GM18951 (cell line): Measurements from ENCODE around the gene ERC2.

Experiments
- POLR2A ChIP-seq: IDR thresholded peaks from 4 replicates; pipeline ENCODE4 v1.6.1; 2011; ENCODE audit warnings: mild to moderate bottlenecking; ENCODE audit not compliant: insufficient read length, insufficient read depth; ENCODE audit errors: extremely low read depth
- in situ Hi-C: fragments of 300-500 bp; cut with MboI; formaldehyde crosslinking; loops from one replicate; pipeline ENCODE4 v1.12.0; 2022; ENCODE audit warnings: low sequenced_read_pairs, mixed read lengths, inconsistent platforms; ENCODE audit not compliant: unreplicated experiment

The ERC2 gene

DNA sequence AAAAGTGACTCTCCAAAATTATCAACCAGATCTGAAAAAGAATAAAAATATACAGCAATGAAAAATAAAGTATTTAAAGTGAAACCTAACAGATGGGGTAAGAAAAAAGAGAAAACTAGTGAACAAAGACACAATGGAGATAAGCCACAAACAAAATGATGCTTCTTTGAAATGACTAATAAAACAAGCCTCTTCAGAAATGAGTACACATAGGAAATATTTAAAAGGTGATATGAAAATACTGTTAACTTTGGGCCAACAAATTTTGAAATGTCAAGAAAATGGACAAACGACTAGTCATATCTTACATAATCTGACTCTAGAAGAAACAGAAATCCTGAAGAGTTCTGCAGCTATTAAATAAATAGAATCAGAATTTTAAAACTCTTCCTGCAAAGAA is 164.2 kb downstream of the ERC2 start:
- in situ Hi-C loops: no loop called here
- TF ChIP-seq POLR2A: no peak

DNA sequence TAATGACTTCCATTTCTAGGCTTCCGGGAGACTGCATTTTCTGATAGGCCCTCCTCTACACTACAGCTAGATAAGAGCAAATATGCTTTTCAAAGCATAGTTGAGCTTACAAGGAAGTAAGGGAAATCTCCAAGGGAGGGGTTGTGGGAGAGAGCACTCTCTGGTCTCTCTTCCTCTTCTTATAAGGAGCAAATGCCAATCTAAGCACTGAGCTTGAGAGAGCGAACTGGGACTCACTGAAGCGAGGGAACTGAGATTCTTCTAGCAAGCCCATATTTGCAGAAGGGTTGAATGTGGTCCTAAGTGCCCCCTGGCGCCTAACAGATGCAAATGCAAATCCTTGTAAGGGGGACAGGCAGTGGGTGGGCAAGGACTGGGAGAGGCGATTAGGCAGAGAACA is 164.8 kb downstream of the ERC2 start:
- in situ Hi-C loops: no loop called here
- TF ChIP-seq POLR2A: no peak

DNA sequence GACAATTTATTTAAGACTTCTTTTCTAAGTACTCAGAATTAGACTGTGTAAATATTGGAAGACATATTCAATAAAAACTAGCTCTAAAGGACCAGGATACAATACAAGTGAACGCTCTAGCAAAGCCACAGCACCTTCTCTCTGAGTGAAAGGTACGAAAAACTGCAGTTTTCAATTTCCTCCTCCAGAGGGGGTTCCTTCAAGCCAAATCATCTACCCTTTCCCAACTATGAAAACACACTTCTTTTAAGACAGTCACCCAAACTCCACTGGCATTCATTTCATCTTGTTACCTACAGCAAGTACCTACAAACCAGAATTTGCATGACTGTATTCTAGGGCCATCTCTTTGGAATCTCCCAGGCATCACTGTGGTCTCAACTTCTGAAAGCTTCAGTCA is 165.8 kb downstream of the ERC2 start:
- in situ Hi-C loops: no loop called here
- no peak for TF ChIP-seq POLR2A

DNA sequence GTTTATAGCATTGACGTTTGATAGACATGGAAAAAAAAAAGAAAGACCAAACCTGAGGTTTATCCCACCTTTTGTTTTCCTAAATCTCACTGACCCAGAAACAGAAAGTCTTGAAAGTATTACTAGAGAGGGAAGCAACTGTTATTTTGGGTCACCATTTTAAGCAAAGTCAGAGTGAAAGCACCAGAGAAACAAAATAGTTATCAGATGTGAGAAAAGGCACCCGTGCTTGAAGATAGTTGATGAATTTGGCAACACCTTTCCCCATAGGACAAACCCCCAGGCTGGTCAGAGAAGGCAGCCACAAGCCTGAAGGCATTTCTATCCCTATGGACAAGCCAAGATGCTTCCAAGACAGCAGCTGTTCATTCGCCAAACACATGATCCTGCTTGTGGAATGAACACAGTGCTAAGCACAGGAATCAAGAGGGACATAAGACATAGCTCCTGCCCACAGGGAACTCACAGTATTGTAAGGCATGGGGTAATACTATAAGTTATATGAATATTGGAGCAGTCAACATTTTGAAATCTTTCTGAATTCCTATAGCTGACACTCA is 170.9 kb downstream of the ERC2 start:
- TF ChIP-seq POLR2A: no peak
- in situ Hi-C loops: no loop called here

DNA sequence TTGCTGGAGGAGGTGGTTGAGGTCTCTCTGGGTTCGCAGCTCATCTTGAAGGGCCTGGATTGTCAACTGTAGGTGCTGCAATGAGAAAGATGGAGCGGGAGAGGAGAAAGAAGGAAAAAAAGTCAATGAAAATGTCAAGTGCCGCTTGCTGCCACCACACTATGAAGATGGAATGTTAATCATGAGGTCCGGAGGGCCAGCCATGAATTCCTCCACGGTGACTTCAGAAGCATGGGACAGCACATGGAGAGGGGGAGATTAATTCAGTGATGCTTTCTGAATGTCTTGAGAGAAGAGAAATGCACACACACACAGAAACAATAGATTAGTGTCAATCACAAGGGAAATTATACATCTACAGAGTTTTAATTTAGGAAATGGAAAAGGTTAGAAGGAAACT is 171.9 kb downstream of the ERC2 start:
- in situ Hi-C loops: no loop called here
- TF ChIP-seq POLR2A: no peak

DNA sequence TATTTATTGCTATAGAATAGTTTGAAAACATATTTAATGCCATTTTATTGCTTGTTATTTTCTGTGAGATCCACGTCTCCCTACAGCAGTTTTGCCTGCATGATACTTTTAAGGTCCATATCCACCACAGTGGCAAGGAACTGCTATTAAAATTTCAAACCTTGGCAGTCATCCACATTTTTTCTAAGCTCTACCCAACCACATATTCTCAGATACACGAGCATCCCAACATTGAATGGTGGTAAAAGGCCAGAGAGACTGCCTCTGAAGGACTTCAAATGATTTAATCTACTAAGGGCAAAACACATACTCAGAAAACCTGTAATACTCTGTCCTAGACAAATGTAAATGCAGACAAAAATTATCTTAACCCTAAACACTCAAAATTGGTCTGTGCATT is 173.1 kb downstream of the ERC2 start:
- in situ Hi-C loops: no loop called here
- no peak for TF ChIP-seq POLR2A

DNA sequence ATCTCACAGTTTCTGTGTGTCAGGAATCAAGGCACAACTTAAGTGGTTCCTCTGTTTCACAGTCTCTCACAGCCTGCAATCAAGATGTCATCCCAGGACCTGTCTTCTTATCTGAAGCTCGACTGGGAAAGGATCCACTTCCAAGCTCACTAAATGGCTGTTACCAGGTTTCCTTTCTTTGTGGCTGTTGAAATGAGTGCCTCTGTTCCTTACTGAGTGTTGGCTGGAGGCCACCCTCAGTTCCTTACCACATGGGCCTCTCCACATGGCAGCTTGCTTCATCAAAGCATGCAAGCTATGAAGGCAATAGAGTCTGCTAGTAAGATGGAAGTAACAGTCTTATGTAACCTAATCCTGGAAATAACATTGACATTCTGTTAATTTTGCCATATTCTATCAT is 174.0 kb downstream of the ERC2 start:
- TF ChIP-seq POLR2A: no peak
- in situ Hi-C loops: no loop called here

DNA sequence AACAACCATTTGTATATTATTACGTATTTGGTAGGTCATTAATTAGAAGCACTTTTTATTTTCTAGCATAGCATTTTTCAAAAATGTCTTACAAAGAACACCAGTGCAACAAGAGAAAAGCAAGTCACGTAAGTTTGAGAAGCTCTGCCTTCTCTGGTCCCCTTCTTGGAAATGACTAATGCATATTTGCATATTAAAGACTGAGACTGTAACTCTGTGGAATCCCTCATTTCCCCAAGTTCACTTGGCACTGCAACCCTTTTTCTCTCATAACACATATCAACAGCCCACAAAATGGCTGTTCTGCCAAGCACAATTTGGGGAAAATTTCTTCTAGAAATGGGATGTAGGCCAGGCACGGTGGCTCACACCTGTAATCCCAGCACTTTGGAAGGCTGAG is 176.3 kb downstream of the ERC2 start:
- in situ Hi-C loops: no loop called here
- TF ChIP-seq POLR2A: no peak

DNA sequence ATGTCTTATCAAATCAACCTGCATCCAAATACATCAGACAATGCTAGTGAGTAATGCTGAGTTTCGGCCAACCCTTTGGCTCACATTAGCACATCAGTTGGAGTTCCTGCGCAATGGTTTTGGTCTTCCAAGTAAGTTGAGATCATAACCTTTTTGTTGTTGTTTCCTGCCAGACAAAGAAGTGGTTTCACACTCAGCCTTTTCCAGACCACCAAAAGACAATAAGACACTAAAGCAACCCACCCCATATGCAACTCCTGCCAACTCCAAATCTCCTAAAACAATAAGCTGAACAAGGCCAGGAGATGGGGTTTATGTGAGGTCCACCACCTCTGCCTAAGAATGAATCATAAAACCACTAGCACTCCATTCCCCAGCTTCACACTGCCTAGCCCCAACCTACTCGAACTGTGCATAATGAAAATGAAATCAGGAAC is 177.0 kb downstream of the ERC2 start:
- in situ Hi-C loops: no loop called here
- no peak for TF ChIP-seq POLR2A

DNA sequence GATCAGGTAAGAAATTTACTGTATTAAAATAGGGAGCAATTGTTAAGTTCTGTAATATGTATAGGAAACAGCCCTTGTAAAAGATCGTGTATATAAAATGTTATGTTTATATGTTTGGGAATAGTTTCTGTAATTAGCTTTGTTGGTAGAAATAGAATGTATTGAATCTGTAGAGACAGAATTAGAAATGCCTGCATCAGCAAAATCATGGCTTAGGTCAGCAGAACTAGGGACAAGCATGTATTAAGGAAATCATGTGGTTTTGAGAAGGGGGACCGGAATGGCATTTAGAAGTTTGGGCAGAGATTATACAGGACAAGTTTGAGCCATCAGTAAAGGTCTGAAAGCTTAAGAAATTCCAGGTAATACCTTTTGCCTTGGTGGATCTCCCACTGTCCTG is 177.9 kb downstream of the ERC2 start:
- in situ Hi-C loops: no loop called here
- TF ChIP-seq POLR2A: no peak

DNA sequence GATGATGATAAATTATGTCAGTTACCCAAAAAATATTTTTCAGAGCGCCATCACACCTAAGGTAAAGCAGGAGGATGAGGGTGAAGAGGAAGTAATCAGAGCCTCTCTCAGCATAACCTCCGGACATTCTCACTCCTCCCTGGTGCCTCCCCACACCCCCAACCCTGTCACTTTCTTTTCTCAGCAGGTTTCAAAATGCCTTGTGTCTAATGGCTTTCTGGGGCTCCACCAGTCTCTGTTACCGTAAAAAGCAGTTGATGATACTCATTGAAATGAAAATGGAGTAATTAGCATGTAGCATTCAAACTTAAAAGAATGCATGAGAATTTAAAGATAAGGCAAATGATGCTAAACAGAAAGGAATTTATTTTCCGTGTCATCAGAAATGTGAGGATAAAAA is 180.0 kb downstream of the ERC2 start:
- in situ Hi-C loops: no loop called here
- no peak for TF ChIP-seq POLR2A

DNA sequence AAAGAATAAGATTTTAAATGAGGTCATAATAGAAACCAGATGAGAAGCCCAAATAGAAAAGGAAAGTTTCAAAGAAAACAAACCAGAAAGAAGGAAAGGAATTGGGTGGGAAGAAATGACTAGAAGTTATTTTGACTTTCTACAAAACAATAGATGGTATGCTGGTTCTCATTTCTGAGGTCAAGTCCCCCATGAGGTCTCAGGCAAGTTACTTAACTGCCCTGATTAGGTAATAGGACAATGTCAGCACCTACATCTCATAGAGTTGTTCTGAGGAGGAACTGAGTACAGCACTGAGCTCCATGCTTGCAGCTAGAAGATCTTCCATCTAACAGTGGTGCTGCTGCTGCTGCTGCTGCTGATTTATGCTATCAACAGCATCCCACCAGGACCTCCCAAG is 185.9 kb downstream of the ERC2 start:
- in situ Hi-C loops: no loop called here
- no peak for TF ChIP-seq POLR2A

DNA sequence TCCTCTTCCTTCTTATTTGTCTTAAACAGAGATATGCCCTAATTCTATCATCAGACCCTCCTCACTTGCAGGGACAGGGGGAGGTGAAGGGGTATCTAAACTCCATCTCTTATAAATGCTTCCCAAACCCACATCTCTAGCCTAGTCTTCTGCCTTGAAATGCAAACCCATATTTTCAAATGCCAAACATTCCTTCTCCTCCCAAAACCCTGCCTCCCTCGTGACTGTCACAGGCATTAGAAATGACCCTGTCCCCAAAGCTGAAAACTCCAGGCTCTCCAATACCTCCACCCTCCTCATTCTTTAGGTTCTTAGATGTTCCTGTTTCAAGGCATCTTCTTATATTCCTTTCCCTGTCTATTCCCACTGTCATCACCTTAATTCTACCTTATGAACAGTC is 191.0 kb downstream of the ERC2 start:
- in situ Hi-C loops: no loop called here
- TF ChIP-seq POLR2A: no peak

DNA sequence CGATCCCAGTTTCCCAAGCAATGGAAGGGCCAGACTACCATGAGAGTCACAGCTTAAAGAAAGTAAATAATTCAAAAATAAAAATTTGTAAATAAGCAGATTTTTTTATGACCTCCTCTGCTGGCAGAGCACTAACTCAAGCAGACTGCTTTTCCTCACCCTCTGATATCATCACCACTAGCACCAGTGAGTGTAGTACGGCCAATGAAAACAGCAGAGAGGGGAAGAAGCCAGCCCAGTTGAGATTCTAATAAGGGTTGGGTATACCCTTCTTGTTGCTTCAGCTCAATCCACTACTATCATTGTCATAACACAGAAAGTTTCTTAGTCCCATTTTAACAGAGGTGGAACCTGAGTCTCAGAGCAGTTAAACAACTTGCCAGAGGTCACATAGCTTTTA is 193.1 kb downstream of the ERC2 start:
- TF ChIP-seq POLR2A: no peak
- in situ Hi-C loops: no loop called here
